Measurements from ENCODE around the gene LARGE1. TPM values are rescaled to one million over a fixed set of nuclear protein-coding genes. Genes with fewer than 3 reads are reported as not detected.

LARGE1 gene
- polyA plus RNA-seq, 1 experiment, result 8.5 TPM

DNA sequence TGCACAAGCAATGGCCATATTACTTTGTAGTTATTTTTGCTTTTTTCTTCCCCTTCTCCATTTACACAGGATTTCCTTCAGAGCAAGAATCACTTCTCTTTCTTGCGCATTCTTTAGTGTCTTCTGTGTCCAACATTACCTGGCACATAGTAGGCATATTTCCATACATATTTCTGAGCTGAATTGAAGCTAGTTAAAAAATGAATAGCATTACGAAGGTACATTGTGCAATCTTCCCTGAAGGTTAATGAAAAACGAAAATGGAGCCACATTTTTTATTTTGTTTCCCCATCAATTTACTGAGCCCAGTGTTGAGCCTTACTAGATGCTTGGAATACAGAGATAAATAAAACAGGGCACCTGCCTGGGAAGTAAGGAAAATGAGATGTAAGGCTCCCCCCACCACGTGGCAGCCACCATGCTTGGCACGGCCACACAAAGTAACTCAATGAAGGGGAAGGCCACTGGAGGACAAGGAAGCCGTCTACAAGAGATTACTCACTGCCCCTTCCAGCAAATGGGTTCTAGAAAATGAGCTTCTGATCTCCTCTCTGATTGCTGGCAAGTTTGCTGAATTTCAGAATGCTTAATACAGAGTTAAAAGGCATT is 381.9 kb downstream of the LARGE1 start:
- H3K36me3 ChIP-seq (ENCODE audit: control insufficient read depth, insufficient read depth, low read length), result no peaks in the 10 kb centered on the region
- ChIA-PET CTCF (interaction anchor here (1.0 kb wide), 2 partner anchors 19 to 40 kb away, joined by 3 to 5 read pairs; no protein-coding TSS in a partner anchor), POLR2A (no interaction called here)
- no peak for DNase-seq (ENCODE audit: low read depth)
- no peak overlapping the region for H3K4me3 ChIP-seq (ENCODE audit: low read depth, low read length)
- TF ChIP-seq, protein P1, sequence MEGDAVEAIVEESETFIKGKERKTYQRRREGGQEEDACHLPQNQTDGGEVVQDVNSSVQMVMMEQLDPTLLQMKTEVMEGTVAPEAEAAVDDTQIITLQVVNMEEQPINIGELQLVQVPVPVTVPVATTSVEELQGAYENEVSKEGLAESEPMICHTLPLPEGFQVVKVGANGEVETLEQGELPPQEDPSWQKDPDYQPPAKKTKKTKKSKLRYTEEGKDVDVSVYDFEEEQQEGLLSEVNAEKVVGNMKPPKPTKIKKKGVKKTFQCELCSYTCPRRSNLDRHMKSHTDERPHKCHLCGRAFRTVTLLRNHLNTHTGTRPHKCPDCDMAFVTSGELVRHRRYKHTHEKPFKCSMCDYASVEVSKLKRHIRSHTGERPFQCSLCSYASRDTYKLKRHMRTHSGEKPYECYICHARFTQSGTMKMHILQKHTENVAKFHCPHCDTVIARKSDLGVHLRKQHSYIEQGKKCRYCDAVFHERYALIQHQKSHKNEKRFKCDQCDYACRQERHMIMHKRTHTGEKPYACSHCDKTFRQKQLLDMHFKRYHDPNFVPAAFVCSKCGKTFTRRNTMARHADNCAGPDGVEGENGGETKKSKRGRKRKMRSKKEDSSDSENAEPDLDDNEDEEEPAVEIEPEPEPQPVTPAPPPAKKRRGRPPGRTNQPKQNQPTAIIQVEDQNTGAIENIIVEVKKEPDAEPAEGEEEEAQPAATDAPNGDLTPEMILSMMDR (IDR thresholded peaks at IDR 0.05; ENCODE audit: insufficient read depth, low read depth, low read length), result no peak
- no peaks in the 10 kb centered on the region for H3K27me3 ChIP-seq (ENCODE audit: control insufficient read depth, insufficient read depth, low read length)

DNA sequence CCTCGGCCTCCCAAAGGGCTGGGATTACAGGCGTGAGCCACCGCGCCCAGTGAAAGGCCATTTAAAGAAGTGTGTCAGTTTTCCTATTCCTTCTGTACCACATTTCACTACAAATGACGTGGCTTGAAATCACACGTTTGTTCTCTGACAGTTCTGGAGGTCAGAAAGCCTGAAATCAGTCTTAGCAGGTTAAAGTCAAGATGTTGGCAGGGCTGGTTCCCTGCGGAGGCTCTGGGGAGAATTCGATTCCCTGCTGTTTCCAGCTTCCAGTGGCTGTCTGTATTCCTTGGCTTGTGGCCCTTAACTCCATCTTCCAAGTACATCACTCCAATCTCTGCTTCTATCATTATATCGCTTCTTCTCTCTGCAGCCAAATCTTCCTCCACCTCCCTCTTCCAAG is 383.2 kb downstream of the LARGE1 start:
- DNase-seq (ENCODE audit: low read depth), result no peak
- CTCF ChIA-PET, result no interaction called here
- no peak overlapping the region for H3K4me3 ChIP-seq (ENCODE audit: low read depth, low read length)
- no peaks in the 10 kb centered on the region for H3K36me3 ChIP-seq (ENCODE audit: control insufficient read depth, insufficient read depth, low read length)
- TF ChIP-seq, protein P1 (IDR thresholded peaks at IDR 0.05; ENCODE audit: insufficient read depth, low read depth, low read length), result no peak
- POLR2A ChIA-PET, result no interaction called here
- H3K27me3 ChIP-seq (ENCODE audit: control insufficient read depth, insufficient read depth, low read length), result no peaks in the 10 kb centered on the region

DNA sequence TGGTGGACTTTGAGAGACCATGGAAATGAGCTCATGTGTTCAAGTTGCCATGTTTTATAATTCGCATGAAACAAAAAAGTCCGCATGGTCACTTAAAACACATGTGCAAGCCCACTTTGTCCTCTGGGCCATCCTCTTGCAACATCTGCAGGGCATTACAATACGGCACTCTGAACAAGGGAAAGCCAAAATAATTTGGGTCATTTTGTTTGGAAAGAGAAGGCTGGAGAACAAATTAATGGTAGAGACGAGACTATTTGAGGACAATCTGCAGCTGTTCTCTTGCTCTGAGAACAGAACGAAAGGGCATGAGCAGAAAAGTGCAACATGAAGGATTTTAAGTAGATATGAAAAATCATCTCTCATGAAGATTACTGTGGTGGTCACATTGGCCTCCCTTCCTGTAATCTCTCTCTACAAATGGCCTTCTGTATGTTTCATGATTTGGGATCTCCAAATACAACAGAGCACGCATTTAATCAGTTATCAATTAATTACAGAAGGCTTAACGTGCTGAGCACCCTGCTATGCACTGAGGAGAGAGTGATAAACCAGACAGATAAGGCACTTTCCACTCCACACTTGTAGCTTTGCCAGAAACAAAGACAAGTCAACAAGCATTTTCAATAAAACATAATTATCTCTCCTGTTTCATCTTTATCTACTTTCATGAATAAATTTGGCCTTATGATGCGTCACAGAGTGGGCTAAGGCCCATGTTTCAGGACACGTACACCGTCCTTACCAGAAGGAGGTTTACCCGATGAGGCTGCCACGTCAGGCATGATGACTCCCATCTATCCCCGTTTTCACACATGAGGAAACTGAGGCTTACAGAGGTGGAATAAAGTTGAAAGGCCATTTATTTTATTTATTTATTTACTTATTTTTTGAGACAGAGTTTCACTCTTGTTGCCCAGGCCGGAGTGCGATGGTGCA is 384.1 kb downstream of the LARGE1 start:
- ChIA-PET POLR2A (no interaction called here), CTCF (interaction anchor here (1.0 to 1.6 kb wide), 2 partner anchors 16 to 17 kb away, joined by 3 to 4 read pairs; no protein-coding TSS in a partner anchor)
- H3K27me3 ChIP-seq (ENCODE audit: control insufficient read depth, insufficient read depth, low read length), result no peaks in the 10 kb centered on the region
- H3K36me3 ChIP-seq (ENCODE audit: control insufficient read depth, insufficient read depth, low read length), result no peaks in the 10 kb centered on the region
- TF ChIP-seq, protein P1 (IDR thresholded peaks at IDR 0.05; ENCODE audit: insufficient read depth, low read depth, low read length), result no peak
- no peak overlapping the region for H3K4me3 ChIP-seq (ENCODE audit: low read depth, low read length)
- DNase-seq (ENCODE audit: low read depth), result no peak

DNA sequence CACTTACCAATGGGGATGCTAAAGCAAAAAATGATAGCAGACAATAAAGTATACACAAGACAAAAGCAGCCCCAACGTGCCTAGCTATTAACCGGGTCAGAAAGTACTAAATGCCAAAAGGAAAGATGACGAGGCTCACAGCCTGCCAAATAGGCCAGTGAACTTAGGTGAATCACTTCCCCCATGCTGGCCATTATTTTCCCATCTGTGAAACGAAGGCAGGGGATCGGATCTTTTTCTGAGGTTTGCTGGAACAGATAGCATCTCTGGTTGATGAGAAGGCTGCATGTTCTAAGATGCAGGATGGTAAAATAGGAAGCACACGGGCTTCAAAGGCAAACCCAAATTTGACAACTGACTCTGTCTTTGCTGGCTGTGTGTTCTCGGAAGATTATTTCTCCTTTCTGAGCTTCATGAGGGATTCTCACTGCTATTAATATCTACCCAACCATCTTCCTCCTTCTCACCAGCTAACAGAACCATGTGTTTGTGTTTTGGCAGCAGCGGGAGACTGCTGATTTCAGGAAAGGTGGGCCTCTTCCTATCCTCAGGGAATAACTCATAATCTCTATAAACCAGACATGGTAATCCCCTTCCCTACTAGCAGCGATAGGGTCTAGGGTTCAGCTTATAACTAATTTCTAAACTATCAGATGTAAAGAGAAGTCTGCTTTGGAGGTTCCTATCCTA is 390.7 kb downstream of the LARGE1 start:
- no peak for DNase-seq (ENCODE audit: low read depth)
- TF ChIP-seq, protein P1 (IDR thresholded peaks at IDR 0.05; ENCODE audit: insufficient read depth, low read depth, low read length), result no peak
- POLR2A ChIA-PET, result no interaction called here
- Histone ChIP-seq H3K36me3 (ENCODE audit: control insufficient read depth, insufficient read depth, low read length) (no peaks in the 10 kb centered on the region), H3K27me3 (ENCODE audit: control insufficient read depth, insufficient read depth, low read length) (no peaks in the 10 kb centered on the region), H3K4me3 (ENCODE audit: low read depth, low read length) (no peak overlapping the region)
- CTCF ChIA-PET, result interaction anchor here (0.6 to 4.3 kb wide), 2 partner anchors 10 to 1494 kb away, joined by 3 to 32 read pairs; no protein-coding TSS in a partner anchor

DNA sequence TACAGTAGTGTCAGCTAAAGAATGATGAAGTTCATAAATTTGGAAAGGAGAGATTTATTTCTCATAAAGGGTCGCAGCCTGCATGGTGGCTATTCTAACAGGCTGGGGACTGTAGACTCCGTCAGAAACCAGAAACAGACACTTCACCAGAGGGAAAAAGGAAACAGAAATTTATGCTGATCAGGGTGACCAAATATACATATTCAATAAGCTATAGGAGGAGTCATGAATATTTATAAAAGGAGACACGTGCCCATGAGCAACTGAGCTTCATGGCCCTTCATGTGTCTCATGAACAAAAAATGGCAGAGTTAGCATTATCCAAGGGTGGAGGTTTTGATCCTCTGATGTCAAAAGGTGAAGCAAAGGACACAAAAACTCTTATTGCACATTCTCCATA is 392.1 kb downstream of the LARGE1 start:
- POLR2A ChIA-PET, result no interaction called here
- TF ChIP-seq, protein P1 (IDR thresholded peaks at IDR 0.05; ENCODE audit: insufficient read depth, low read depth, low read length), result no peak
- CTCF ChIA-PET, result interaction anchor here (4.3 kb wide), 1 partner anchor 9 kb away, joined by 32 read pairs; no protein-coding TSS in a partner anchor
- Histone ChIP-seq H3K27me3 (ENCODE audit: control insufficient read depth, insufficient read depth, low read length) (no peaks in the 10 kb centered on the region), H3K36me3 (ENCODE audit: control insufficient read depth, insufficient read depth, low read length) (no peaks in the 10 kb centered on the region), H3K4me3 (ENCODE audit: low read depth, low read length) (no peak overlapping the region)
- DNase-seq (ENCODE audit: low read depth), result no peak

All from BJ (cell line).